Parathyroid adenoma (tissue), 2 donors: Measurements from ENCODE around the gene LTBP2.

Experiments used
- H2AFZ ChIP-seq: fragments of 300-600 bp; sonication (generic); one replicate; pipeline ENCODE4 v1.7.0; 2017; ENCODE audit warnings: antibody characterized with exemption, mild to moderate bottlenecking
- H3K27ac ChIP-seq: fragments of 300-600 bp; sonication (generic); one replicate; pipeline ENCODE4 v1.7.0; 2017
- H3K27me3 ChIP-seq: fragments of 300-600 bp; sonication (generic); one replicate; pipeline ENCODE4 v1.7.0; 2017; ENCODE audit warnings: low read length; ENCODE audit not compliant: control insufficient read depth, insufficient read depth
- H3K36me3 ChIP-seq: fragments of 300-600 bp; sonication (generic); one replicate; pipeline ENCODE4 v1.7.0; 2017; ENCODE audit warnings: low read length; ENCODE audit not compliant: control insufficient read depth, insufficient read depth
- H3K4me1 ChIP-seq: fragments of 300-600 bp; sonication (generic); one replicate; pipeline ENCODE4 v1.7.0; 2017; ENCODE audit warnings: control low read depth
- H3K4me2 ChIP-seq: fragments of 300-600 bp; sonication (generic); one replicate; pipeline ENCODE4 v1.7.0; 2017; ENCODE audit warnings: low read length
- H3K4me3 ChIP-seq: fragments of 300-600 bp; sonication (generic); one replicate; pipeline ENCODE4 v1.7.0; 2017; ENCODE audit warnings: low read depth, low read length
- H3K79me2 ChIP-seq: fragments of 300-600 bp; sonication (generic); one replicate; pipeline ENCODE4 v1.7.0; 2017; ENCODE audit warnings: control low read depth
- H3K9ac ChIP-seq: fragments of 300-600 bp; sonication (generic); one replicate; pipeline ENCODE4 v1.7.0; 2017; ENCODE audit warnings: mild to moderate bottlenecking
- H3K9me3 ChIP-seq: fragments of 300-600 bp; sonication (generic); one replicate; pipeline ENCODE4 v1.7.0; 2017; ENCODE audit warnings: low read length; ENCODE audit not compliant: control insufficient read depth
- TF ChIP-seq, protein P1 (sequence below): fragments of 300-600 bp; sonication (generic); IDR thresholded peaks from one replicate; pipeline ENCODE4 v1.7.0; 2017; ENCODE audit warnings: antibody characterized with exemption, mild to moderate bottlenecking
- donor health status: primary hyperparathyroidism.

The LTBP2 gene

DNA sequence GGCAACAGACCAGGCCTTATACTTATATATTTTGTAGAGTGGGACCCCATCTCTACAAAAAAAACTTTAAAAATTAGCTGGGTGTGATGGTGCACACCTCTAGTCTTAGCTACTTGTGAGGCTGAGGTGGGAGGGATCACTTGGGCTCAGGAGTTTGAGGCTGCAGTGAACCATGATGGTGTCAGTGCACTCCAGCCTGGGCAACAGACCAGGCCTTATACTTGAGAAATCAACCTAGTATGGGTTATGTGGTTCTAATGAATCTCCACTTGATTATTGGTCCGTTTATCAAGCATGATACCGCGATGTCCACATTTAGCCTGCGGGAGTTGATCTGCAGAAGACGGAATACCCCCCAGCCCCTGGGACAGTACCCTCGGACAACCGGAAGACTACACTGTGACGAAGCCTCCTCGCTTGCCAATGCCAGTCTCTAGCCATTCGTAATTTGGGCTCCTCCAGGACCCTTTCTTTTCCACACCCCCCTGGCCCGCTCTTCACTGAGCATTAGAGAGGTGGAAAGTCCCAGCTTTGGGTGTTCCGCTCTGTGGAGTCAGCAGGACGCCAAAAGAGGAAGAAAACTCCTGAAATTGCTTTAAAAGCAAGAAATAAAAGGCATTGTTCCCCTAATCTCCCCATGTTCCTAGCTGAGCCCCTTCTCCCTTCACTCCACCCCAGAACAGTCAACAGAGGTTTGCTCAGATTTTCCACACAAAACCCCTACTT is 19.4 kb downstream of the LTBP2 start:
- Histone ChIP-seq H3K27ac (peak overlapping the region; percentile 72), H3K27me3 (no peaks in the 10 kb centered on the region), H3K36me3 (no peaks in the 10 kb centered on the region), H3K9me3 (no peaks in the 10 kb centered on the region), H3K4me1 (peaks cover 23% of the 10 kb centered on the region), H3K4me2 (peak overlapping the region; percentile 46), H3K79me2 (no peaks in the 10 kb centered on the region), H2AFZ (peak overlapping the region; percentile 13), H3K9ac (no peak overlapping the region), H3K4me3 (peak overlapping the region; percentile 19)
- TF ChIP-seq, protein P1, sequence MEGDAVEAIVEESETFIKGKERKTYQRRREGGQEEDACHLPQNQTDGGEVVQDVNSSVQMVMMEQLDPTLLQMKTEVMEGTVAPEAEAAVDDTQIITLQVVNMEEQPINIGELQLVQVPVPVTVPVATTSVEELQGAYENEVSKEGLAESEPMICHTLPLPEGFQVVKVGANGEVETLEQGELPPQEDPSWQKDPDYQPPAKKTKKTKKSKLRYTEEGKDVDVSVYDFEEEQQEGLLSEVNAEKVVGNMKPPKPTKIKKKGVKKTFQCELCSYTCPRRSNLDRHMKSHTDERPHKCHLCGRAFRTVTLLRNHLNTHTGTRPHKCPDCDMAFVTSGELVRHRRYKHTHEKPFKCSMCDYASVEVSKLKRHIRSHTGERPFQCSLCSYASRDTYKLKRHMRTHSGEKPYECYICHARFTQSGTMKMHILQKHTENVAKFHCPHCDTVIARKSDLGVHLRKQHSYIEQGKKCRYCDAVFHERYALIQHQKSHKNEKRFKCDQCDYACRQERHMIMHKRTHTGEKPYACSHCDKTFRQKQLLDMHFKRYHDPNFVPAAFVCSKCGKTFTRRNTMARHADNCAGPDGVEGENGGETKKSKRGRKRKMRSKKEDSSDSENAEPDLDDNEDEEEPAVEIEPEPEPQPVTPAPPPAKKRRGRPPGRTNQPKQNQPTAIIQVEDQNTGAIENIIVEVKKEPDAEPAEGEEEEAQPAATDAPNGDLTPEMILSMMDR: no peak

DNA sequence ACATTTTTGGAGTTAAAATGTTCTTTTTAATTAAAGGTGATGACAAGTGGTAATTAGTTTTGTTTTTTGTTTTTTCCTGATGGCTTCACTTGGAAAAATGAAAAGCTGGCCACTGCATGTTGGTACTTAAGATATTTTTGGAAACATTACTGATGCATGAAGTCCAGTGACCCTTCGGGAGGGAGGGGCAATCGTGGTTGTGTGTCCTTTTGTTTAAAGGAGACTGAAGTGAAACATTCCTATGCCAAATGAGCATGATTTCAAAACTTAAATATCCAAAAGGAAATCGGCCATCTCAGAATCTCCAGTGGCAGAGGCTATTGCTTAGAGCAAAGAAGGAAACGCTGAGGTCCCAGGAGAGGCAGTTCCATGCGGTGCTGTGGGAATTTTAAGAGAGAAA is 20.1 kb downstream of the LTBP2 start:
- peak overlapping the region; percentile 71 for H2AFZ ChIP-seq
- H3K36me3 ChIP-seq: no peaks in the 10 kb centered on the region
- no peaks in the 10 kb centered on the region for H3K9me3 ChIP-seq
- H3K4me3 ChIP-seq: peak overlapping the region; percentile 19
- H3K79me2 ChIP-seq: no peaks in the 10 kb centered on the region
- H3K27ac ChIP-seq: peak overlapping the region; percentile 72
- H3K9ac ChIP-seq: no peak overlapping the region
- TF ChIP-seq, protein P1: no peak
- peak overlapping the region; percentile 46 for H3K4me2 ChIP-seq
- H3K27me3 ChIP-seq: no peaks in the 10 kb centered on the region
- H3K4me1 ChIP-seq: peaks cover 23% of the 10 kb centered on the region

DNA sequence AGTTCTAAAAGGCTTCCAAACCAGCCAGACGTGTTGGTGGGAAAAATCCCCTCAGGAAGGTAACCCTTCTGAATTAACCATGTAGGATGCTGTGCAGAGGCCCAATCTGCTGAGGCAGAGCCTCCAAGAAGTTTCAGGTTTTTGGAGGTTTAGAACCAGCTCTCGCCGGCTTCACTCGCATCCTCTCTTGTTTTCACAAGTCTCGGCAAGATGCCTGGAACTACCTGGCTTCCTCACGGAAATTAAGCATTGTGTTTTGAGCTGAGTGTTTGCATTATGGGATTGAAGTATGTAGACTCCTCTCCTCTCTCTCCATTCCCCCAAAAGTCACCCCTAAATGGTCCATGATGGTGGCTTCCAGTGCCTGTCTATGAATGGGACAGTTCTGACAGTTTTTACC is 20.6 kb downstream of the LTBP2 start:
- Histone ChIP-seq H3K79me2 (no peaks in the 10 kb centered on the region), H3K9me3 (no peaks in the 10 kb centered on the region), H3K4me3 (peak overlapping the region; percentile 19), H3K4me1 (peaks cover 23% of the 10 kb centered on the region), H3K4me2 (peak overlapping the region; percentile 46), H3K36me3 (no peaks in the 10 kb centered on the region), H3K9ac (no peak overlapping the region), H2AFZ (peak overlapping the region; percentile 71), H3K27me3 (no peaks in the 10 kb centered on the region), H3K27ac (peak overlapping the region; percentile 72)
- TF ChIP-seq, protein P1: no peak

DNA sequence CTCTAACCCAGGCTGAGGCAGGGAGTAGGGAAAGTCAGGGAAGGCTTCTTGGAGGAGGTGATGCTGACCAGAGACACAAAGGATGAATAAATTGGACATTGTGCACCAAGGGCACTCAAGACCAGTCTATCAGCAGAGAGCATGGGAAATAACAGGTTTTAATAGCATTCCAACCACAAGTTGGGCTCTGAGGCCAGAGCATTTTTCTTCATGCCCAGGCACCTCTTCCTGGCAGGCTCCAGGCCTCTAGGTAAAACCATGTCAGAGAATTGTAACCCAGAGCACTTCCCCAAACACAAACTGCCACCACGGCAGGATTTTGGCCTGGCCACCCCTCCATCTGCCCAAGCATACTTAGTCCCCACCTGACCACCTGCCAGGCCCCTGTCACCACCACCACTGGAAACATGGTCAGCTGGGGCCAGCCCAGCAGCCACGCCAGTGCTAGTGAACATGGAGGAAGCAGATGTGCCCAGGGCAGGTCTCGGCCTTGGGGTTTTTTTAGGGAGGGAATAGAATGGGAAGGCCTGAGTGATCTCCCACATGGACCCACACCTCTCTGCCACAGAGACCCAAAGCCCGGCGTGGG is 22.7 kb downstream of the LTBP2 start:
- TF ChIP-seq, protein P1: no peak
- no peaks in the 10 kb centered on the region for H3K9me3 ChIP-seq
- H3K9ac ChIP-seq: no peak overlapping the region
- H3K4me3 ChIP-seq: no peak overlapping the region
- no peak overlapping the region for H3K4me2 ChIP-seq
- H3K27ac ChIP-seq: no peak overlapping the region
- H3K79me2 ChIP-seq: no peaks in the 10 kb centered on the region
- H3K36me3 ChIP-seq: no peaks in the 10 kb centered on the region
- peaks cover 23% of the 10 kb centered on the region for H3K4me1 ChIP-seq
- H2AFZ ChIP-seq: no peak overlapping the region
- H3K27me3 ChIP-seq: no peaks in the 10 kb centered on the region

DNA sequence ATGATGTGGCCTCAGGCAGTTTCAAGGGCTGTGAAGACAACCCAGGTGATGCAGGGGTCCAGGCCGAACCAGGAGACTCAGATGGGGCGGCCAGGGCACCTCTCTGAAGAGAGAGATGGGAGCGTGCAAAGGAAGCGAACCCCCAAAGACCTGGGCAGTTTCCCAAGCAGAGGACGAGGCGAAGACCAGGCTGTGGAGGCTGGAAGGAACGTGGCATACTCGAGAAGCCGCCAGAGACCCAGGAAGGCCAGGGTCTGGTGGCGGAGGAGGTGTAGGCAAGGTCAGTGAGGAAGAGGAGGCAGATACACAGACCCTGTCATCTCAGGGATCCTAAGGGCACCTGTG is 24.7 kb downstream of the LTBP2 start:
- Histone ChIP-seq H3K9me3 (no peaks in the 10 kb centered on the region), H3K4me2 (no peak overlapping the region), H3K79me2 (no peaks in the 10 kb centered on the region), H3K4me3 (no peak overlapping the region), H3K4me1 (peaks cover 24% of the 10 kb centered on the region), H3K36me3 (no peaks in the 10 kb centered on the region), H3K9ac (no peak overlapping the region), H2AFZ (no peak overlapping the region), H3K27ac (no peak overlapping the region), H3K27me3 (no peaks in the 10 kb centered on the region)
- TF ChIP-seq, protein P1: no peak
